NCI-H2081 treated with DMSO at 0.1 percent for 48 hours (cell line): ENCODE results near the gene RNASE11.
A peak's percentile ranks its signal among the peaks of the same experiment; 100 is the strongest.
"Not testable (repeated sequence)": the region's sequence is repeated elsewhere in the genome, so short reads cannot be mapped to it uniquely, and the experiment has no call there.

Source experiments
- DNase-seq: peaks from one replicate; lab custom pipeline; 2025; lab: John Stamatoyannopoulos, UW

The RNASE11 gene

GRCh38 chr14:20587489-20588154, at the start of gene RNASE11:
RNASE11 (minus strand) TSS chr14:20588001.
- no peak for DNase-seq

GRCh38 chr14:20632831-20633691, 45.3 kb upstream of the RNASE11 start:
- peak; percentile 20 for DNase-seq

DNA sequence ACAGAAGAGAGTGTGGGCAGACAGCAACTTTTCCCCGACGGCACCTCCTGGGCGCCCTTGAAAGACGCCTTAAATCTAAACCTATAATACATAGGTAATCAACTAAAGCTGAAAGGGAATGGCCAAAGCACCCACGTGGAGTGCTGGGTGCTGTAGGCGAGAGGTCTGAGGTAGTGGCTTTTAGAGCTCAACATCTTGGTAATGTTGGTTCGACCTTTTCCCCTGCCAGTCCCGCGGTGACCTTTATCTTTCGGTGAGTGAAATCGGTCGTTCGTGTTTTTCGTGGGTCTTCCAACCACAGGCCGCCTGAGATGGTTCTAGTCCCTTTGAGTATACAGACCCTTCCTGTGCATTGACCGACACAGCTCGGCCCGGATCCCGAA, 44.6 kb upstream of the RNASE11 start:
- no peak for DNase-seq

GRCh38 chr14:20631880-20632389, 44.1 kb upstream of the RNASE11 start:
- DNase-seq: no peak

GRCh38 chr14:20631023-20631879, 43.5 kb upstream of the RNASE11 start:
- DNase-seq: no peak

- DNase-seq: no peak
Observed at GRCh38 chr14:20630340-20631022, 42.7 kb upstream of the RNASE11 start.

DNA sequence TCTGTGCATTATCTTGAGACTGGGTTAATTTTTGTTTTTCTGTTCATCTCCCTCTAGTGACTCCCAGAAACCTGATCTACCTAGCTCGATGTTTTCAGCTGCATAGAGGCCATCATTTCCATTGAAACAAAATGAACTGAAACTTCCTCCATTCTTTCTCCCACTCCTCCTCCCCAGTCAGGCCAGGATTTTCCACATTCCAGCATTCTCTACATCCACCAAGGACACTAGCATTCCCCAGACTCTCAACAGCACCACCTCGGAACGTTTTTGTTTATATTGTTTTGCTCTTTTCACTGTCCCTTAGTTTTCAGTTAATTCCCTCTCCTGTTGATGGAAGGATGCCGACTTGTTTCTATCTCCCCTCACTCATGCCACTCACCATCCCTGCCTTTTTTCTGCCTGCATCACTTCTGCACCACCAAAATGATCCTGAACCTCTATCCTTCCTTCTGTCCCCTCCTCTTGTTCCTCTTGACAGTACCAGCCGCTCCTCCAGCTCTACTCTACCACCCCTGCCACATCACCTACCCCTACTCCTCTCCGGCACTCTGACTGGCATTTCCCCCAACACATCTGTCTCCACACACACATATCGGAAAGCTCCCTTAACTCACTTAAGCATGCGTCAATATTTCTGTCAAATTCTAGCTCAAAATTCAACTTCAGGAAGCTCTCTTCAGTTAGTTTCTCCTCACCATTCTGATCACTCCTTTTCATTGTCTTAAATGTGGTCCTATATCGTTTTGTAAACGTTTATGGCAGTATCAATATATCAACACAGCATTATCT, 40.5 kb upstream of the RNASE11 start:
- no peak for DNase-seq

DNA sequence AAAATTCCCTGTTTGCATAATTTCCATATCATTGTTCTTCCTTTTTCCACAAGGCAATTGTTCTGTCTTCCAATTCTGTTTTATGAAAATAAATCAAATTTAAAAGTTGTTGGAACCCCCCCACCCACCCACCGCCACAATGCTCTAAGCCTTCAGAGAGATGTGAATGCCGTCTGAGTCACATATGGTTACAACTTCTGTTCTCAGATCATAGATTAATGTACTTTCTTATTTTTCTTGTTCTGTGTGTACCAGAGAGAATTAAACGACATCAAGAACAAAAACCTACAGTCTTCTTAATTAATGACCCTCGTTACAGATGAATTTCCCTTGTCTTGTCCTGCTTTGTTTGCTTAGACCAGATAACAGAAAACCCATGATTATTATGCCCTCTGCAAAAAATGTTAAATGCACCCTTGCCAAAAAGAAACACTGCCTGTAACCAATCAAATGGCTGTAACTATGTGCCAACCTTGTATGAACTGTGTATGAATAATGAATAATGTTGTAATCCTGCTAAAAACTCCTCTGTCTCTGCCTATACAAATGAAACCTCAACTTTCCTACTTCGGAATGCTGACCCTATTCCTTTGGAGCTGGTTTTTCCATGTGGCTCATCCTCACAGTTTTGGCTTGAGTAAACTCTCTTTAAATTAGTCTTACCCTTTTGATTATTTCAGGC, 39.7 kb upstream of the RNASE11 start:
- no peak for DNase-seq

- DNase-seq: no peak
Observed at GRCh38 chr14:20626274-20626673, 38.5 kb upstream of the RNASE11 start.

GRCh38 chr14:20624495-20625070, 36.8 kb upstream of the RNASE11 start:
- DNase-seq: no peak

DNA sequence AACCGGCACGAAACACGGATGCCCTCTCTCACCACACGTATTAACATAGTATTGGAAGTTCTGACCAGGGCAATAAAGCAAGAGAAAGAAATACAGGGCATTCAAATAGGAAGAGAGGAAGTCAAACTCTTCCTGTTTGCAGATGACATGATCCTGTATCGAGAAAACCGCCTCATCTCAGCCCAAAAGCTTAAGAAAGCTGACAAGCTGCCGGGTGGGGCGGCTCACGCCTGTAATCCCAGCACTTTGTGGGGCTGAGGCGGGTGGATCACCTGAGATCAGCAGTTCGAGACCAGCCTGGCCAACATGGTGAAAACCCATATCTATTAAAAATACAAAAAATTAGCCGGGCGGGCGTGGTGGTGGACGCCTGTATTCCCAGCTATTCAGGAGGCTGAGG, 36.0 kb upstream of the RNASE11 start:
- no peak for DNase-seq

- no peak for DNase-seq
Observed at GRCh38 chr14:20622816-20623291, 35.1 kb upstream of the RNASE11 start.

DNA sequence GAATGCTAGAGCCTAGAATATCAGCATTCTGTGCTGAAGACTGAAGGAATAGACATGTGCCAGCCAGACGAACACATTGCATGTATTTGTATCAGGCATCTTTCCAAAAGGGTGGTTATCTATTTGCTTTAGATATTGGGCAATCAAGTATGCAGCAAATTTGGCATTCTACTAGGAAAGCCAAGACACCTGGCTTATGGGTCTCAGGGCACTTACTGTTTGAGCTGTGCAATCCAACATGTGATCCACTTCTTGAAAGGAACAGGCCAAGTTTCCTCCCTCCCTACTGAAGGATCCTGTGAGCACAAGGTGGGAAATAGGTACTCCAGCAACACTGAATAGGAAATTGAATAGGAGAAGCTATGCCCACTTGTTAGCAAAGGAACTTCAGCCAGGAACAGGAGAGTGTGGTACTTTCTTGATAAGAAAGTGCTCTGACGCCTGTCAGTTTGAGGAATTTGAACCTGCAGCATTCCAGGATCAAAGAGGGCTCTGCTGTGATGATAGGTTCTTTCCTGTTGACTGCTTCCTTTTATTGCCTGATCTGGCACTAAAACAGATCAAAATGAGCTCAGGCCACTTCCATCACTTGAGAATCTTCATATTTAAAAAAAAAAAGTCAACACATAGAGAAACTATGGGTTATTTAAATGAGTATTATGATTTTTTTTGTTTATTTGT, 33.1 kb upstream of the RNASE11 start:
- DNase-seq: no peak

DNA sequence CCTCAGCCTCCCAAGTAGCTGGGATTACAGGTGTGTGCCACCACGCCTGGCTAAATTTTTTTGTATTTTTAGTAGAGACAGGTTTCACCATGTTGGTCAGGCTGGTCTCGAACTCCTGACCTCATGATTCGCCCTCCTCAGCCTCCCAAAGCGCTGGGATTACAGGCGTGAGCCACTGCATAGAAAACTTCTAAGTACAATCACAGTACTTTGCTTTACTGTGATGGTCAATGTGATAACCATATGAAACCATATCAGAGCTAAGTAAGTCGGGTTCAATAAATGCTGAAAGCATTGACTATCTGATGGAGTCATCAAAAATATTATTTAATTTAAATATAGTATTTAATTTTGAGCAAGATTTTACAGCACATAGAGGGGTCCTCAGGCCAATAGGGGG, 31.9 kb upstream of the RNASE11 start:
- DNase-seq: not testable (repeated sequence)

GRCh38 chr14:20618271-20618749, 30.5 kb upstream of the RNASE11 start:
- DNase-seq: no peak

- no peak for DNase-seq
Observed at GRCh38 chr14:20617138-20618003, 29.6 kb upstream of the RNASE11 start.

DNA sequence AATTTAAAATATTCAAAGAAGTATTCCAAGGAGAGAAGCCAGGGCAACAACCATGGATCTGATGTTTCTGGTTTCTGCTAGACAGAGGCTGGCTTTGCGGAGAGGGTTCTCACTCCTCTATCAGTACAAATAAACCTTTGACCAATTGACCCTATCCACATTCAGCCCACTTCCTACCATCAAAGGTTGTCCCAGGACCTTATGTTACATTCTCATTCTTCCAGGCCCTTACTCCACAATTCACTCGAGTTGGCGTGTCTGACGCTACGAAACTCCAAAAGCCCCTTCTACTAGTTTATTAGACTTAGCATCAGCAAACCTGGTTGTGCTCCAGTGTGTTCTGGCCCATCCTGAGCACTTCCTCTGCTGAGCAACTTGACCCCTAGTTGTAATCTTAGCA, 28.2 kb upstream of the RNASE11 start:
- DNase-seq: no peak
